ENCODE data around the gene GLDN. TPM values are rescaled to one million over a fixed set of nuclear protein-coding genes. Genes with fewer than 3 reads are reported as not detected.

GLDN gene
- total and polyA plus RNA-seq, 2 of the 8 experiments (the other 6 are each of a cell fraction or from before 2014, with no cell fraction given), result 0.24 to 0.50 TPM

- no peak for TF ChIP-seq CHD7 (IDR thresholded peaks at IDR 0.05; ENCODE audit: insufficient replicate concordance, low read length)
- TF ChIP-seq CBX5 (IDR thresholded peaks at IDR 0.05; ENCODE audit: low read depth, low read length), result no peak
- no peak for TF ChIP-seq HDAC6 (IDR thresholded peaks at IDR 0.05; ENCODE audit: low read depth, low read length)
- no peak for TF ChIP-seq POLR2A (IDR thresholded peaks at IDR 0.05; ENCODE audit: control extremely low read depth in 1 of 2, low read depth in 2 of 2, low read length in 2 of 2)
These were observed 72.9 kb downstream of the GLDN start (continued) for GRCh38 chr15:51414256-51414860.
